Natural killer cell (primary cell): ENCODE results near the gene MYO7B. TPM values are rescaled to one million over a fixed set of nuclear protein-coding genes. Genes with fewer than 3 reads are reported as not detected.
A peak's percentile ranks its signal among the peaks of the same experiment; 100 is the strongest.

ENCODE experiments used
- ATAC-seq, 3 donors: fragments of 150-1000 bp in 2 of 3; fragments of 200-7000 bp in 1 of 3; cut with Tn5 transposase; 1 replicate in 1 of 3; 2 replicates in 2 of 3; pipeline ENCODE4 v1.10.0; 2021; ENCODE audit warnings: mild to moderate bottlenecking in 2 of 3, moderate library complexity in 2 of 3
- DNase-seq, 2 donors: peaks; one replicate each; pipeline versions ENCODE4 v3.0.0 to v3.0.0-alpha.2; 2013 to 2021; ENCODE audit warnings: mixed read lengths in 1 of 2
- H3K27ac ChIP-seq: one replicate; pipeline ENCODE4 v1.5.1; 2013; ENCODE audit warnings: mild to moderate bottlenecking, low read length
- H3K27me3 ChIP-seq: one replicate; pipeline ENCODE4 v1.6.1; 2013; ENCODE audit warnings: low read length; ENCODE audit not compliant: control insufficient read depth, insufficient read depth
- H3K36me3 ChIP-seq: one replicate; pipeline ENCODE4 v1.6.1; 2013; ENCODE audit warnings: low read length; ENCODE audit not compliant: control insufficient read depth, insufficient read depth
- H3K4me1 ChIP-seq: one replicate; pipeline ENCODE4 v1.6.1; 2013; ENCODE audit warnings: low read length; ENCODE audit not compliant: control insufficient read depth, insufficient read depth
- H3K4me3 ChIP-seq: one replicate; pipeline ENCODE4 v1.5.1; 2013; ENCODE audit warnings: low read length
- H3K9me3 ChIP-seq: one replicate; pipeline ENCODE4 v1.6.1; 2013; ENCODE audit warnings: low read length; ENCODE audit not compliant: control insufficient read depth, insufficient read depth
- H3K27ac Mint-ChIP-seq, 2 donors: one replicate each; pipeline ENCODE4 v1.8.0; 2022; ENCODE audit warnings: mild to moderate bottlenecking in 2 of 2, mixed read lengths in 2 of 2, moderate library complexity in 1 of 2
- H3K27me3 Mint-ChIP-seq, 2 donors: one replicate each; pipeline ENCODE4 v1.8.0; 2022; ENCODE audit warnings: low read depth in 2 of 2, mixed read lengths in 2 of 2
- H3K36me3 Mint-ChIP-seq: one replicate; pipeline ENCODE4 v1.8.0; 2022; ENCODE audit warnings: mixed read lengths
- H3K4me1 Mint-ChIP-seq, 2 donors: one replicate each; pipeline ENCODE4 v1.8.0; 2022; ENCODE audit warnings: mixed read lengths in 2 of 2
- H3K4me3 Mint-ChIP-seq: one replicate; pipeline ENCODE4 v1.8.0; 2022; ENCODE audit warnings: mild to moderate bottlenecking, moderate library complexity, mixed read lengths
- H3K9me3 Mint-ChIP-seq, 2 donors: one replicate each; pipeline ENCODE4 v1.8.0; 2022; ENCODE audit warnings: mixed read lengths in 2 of 2
- CTCF ChIP-seq: fragments of 200-600 bp; IDR thresholded peaks from one replicate; pipeline ENCODE4 v1.8.0; 2022; ENCODE audit warnings: antibody characterized with exemption
- WGBS: methylation state at CpG from one replicate; pipeline ENCODE4 v1.1.7; 2013; ENCODE audit warnings: missing lambda C conversion rate; ENCODE audit not compliant: insufficient coverage; 5-methylcytosine and 5-hydroxymethylcytosine counted together
- intact Hi-C: fragments of 100-400 bp; cut with micrococcal nuclease; formaldehyde crosslinking; loops from one replicate; pipeline ENCODE4 v1.14.2; 2022
- total RNA-seq, 4 donors: library from RNA; stranded (reverse); fragments of 120-200 nt in 1 of 4; gene quantifications; one replicate each; pipeline versions ENCODE4 v1.2.3 to v1.2.4, GENCODE V29; 2013 to 2022

The MYO7B gene
- total RNA-seq, 3 donors from 2014 or later (not counting 1 experiment from before 2014, with no cell fraction given): 0.14 to 0.45 (median 0.25) TPM

DNA sequence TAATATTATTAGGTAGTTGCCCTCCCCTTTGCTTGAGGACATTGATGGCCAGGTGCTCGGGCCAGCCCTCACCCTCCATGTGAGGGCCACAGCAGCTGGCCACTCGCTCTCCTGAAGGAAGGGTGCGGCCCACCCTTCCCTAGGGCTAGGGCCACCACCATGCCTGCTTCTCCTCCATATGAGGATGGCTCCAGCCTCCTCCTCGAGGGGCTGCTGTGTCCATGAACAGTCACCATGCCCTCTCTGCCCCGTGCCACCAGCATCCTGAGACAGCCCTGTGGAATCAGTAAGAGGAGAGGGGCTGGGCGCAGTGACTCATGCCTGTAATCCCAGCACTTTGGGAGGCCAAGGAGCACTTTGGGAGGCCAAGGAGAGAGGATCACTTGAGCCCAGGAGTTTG is 112.8 kb downstream of the MYO7B start:
- H3K36me3 ChIP-seq: no peaks in the 10 kb centered on the region
- Mint-ChIP-seq H3K27me3 (peaks cover 0 to 4% of the 10 kb centered on the region in 2 donors), H3K27ac (peak overlapping the region in 1 of 2 donors; percentile 31), H3K9me3 (no peaks in the 10 kb centered on the region), H3K4me3 (no peak overlapping the region), H3K36me3 (no peaks in the 10 kb centered on the region), H3K4me1 (peaks cover 0 to 15% of the 10 kb centered on the region in 2 donors)
- no peak overlapping the region for H3K4me3 ChIP-seq
- ATAC-seq (no peak), DNase-seq (no peak)
- H3K27ac ChIP-seq: no peak overlapping the region
- 89% methylated on average over 6 of the region's 6 CpGs for WGBS
- intact Hi-C loops: no loop called here
- peaks cover 18% of the 10 kb centered on the region for H3K4me1 ChIP-seq
- TF ChIP-seq CTCF: no peak
- H3K27me3 ChIP-seq: no peaks in the 10 kb centered on the region
- H3K9me3 ChIP-seq: no peaks in the 10 kb centered on the region

DNA sequence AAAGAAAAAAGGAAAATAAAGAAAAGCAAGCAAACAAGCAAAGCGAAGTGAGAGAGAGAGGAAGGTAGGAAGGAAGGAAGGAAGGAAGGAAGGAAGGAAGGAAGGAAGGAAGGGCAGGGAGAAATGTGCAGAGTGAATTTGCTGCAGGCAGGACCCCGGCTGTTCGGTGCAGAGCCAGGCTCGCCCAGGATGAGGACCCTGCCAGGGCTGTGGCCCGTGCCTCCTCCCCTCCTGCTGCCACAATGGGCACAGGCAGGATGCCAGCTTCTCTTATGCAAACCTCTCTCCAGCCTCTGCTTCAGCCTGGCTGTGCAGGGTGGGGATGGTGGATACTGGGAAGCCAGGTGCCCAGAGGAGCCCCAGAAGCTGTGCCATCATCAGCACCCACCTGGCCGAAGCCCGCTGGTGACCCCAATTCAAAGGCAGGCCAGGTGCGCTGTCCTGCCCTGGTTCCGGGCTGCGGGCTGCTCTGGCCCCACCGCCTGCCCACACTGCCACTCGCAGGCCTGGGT is 113.7 kb downstream of the MYO7B start:
- Mint-ChIP-seq H3K4me3 (no peak overlapping the region), H3K27me3 (peaks cover 0 to 4% of the 10 kb centered on the region in 2 donors), H3K36me3 (no peaks in the 10 kb centered on the region), H3K27ac (peak overlapping the region in 1 of 2 donors; percentile 31), H3K9me3 (no peaks in the 10 kb centered on the region), H3K4me1 (peaks cover 0 to 15% of the 10 kb centered on the region in 2 donors)
- DNase-seq: peak in 1 of 2 donors; percentile 48
- no peak overlapping the region for H3K4me3 ChIP-seq
- WGBS: 57% methylated on average over 12 of the region's 12 CpGs
- H3K27ac ChIP-seq: no peak overlapping the region
- peaks cover 18% of the 10 kb centered on the region for H3K4me1 ChIP-seq
- H3K9me3 ChIP-seq: no peaks in the 10 kb centered on the region
- intact Hi-C loops: no loop called here
- peak in 1 of 3 donors; percentile 14 for ATAC-seq
- H3K36me3 ChIP-seq: no peaks in the 10 kb centered on the region
- no peak for TF ChIP-seq CTCF
- no peaks in the 10 kb centered on the region for H3K27me3 ChIP-seq

DNA sequence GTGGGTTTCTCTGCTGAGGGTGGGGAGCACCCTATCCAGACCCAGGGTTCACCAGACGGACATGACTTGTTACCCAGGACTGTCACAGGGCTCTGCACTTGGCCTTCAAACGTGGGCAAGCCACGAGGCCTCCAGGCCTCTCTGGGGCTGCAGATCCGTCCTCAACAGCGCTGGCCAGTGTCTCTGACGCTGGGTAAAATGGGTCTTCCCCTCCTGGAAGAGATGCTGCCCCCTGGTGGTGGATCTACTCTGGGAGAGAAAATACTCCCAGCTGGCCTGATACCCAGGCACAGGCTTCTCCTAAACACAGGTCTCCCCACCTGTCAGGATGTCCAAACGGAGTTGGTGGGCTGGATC is 114.2 kb downstream of the MYO7B start:
- Histone ChIP-seq H3K27me3 (no peaks in the 10 kb centered on the region), H3K9me3 (no peaks in the 10 kb centered on the region), H3K36me3 (no peaks in the 10 kb centered on the region), H3K4me1 (peaks cover 18% of the 10 kb centered on the region), H3K27ac (no peak overlapping the region), H3K4me3 (no peak overlapping the region)
- no peaks in the 10 kb centered on the region for H3K36me3 Mint-ChIP-seq
- peak; percentile 73 for TF ChIP-seq CTCF
- no peak overlapping the region for H3K27ac Mint-ChIP-seq
- ATAC-seq (peak; percentile 73 to 87 (median 80)), DNase-seq (peak; percentile 49 to 90)
- peaks cover 0 to 4% of the 10 kb centered on the region in 2 donors for H3K27me3 Mint-ChIP-seq
- peaks cover 0 to 15% of the 10 kb centered on the region in 2 donors for H3K4me1 Mint-ChIP-seq
- H3K4me3 Mint-ChIP-seq: no peak overlapping the region
- intact Hi-C loops: no loop called here
- 8% methylated on average over 7 of the region's 7 CpGs for whole genome bisulfite sequencing
- H3K9me3 Mint-ChIP-seq: no peaks in the 10 kb centered on the region
